PC-3 (cell line): ENCODE data around the gene RIT2. TPM values are rescaled to one million over a fixed set of nuclear protein-coding genes. Genes with fewer than 3 reads are reported as not detected.

Experiments
- ATAC-seq: fragments of 200-7000 bp; cut with Tn5 transposase; 2 replicates; pipeline ENCODE4 v1.9.1; 2020; ENCODE audit warnings: mild to moderate bottlenecking, moderate library complexity
- BruUV-seq: library from RNA; stranded (reverse); fragments of 400-500 nt; replicated peaks from 2 replicates; lab custom pipeline; 2021; lab: Mats Ljungman, UMichigan
- CTCF ChIA-PET: fragments of 300-600 bp; sonication (Branson Sonifier 250); formaldehyde crosslinking; loops from one replicate; lab custom pipeline; 2022; ENCODE audit warnings: antibody characterized with exemption; lab: Charles Lee
- POLR2A ChIA-PET: fragments of 300-600 bp; sonication (Branson Sonifier 250); formaldehyde crosslinking; loops from one replicate; lab custom pipeline; 2022; ENCODE audit warnings: antibody characterized with exemption; ENCODE audit not compliant: unreplicated experiment; lab: Charles Lee
- DNase-seq: peaks from one replicate; pipeline ENCODE4 v3.0.0-alpha.2; 2015
- H2AFZ ChIP-seq: fragments of 300-600 bp; sonication (generic); 2 replicates; pipeline ENCODE4 v1.6.0; 2016; ENCODE audit warnings: antibody characterized with exemption, low read length
- H3F3A ChIP-seq: fragments of 300-600 bp; sonication (generic); one replicate; pipeline ENCODE4 v1.6.0; 2017; ENCODE audit warnings: antibody characterized with exemption, low read length, control low read depth, mild to moderate bottlenecking; ENCODE audit not compliant: unreplicated experiment
- H3K27ac ChIP-seq: fragments of 300-600 bp; sonication (generic); 2 replicates; pipeline ENCODE4 v1.5.1; 2016; ENCODE audit warnings: mild to moderate bottlenecking, low read length
- H3K27me3 ChIP-seq: fragments of 300-600 bp; sonication (generic); 2 replicates; pipeline ENCODE4 v1.6.1; 2016; ENCODE audit warnings: low read length, mixed read lengths
- H3K36me3 ChIP-seq: fragments of 300-600 bp; sonication (generic); 2 replicates; pipeline ENCODE4 v1.6.1; 2016; ENCODE audit warnings: low read depth, mixed run types, low read length, mixed read lengths
- H3K4me1 ChIP-seq: fragments of 300-600 bp; sonication (generic); 2 replicates; pipeline ENCODE4 v1.5.1; 2016; ENCODE audit warnings: low read length; ENCODE audit not compliant: insufficient read depth
- H3K4me2 ChIP-seq: fragments of 300-600 bp; sonication (generic); 2 replicates; pipeline ENCODE4 v1.6.0; 2016; ENCODE audit warnings: low read length
- H3K4me3 ChIP-seq: fragments of 300-600 bp; sonication (generic); 2 replicates; pipeline ENCODE4 v1.5.1; 2016; ENCODE audit warnings: mild to moderate bottlenecking, low read length, mixed read lengths
- H3K79me2 ChIP-seq: fragments of 300-600 bp; sonication (generic); 2 replicates; pipeline ENCODE4 v1.6.1; 2017; ENCODE audit warnings: low read length, mixed read lengths
- H3K9ac ChIP-seq: fragments of 300-600 bp; sonication (generic); 2 replicates; pipeline ENCODE4 v1.6.0; 2016; ENCODE audit warnings: mild to moderate bottlenecking, low read length
- H3K9me2 ChIP-seq: fragments of 300-600 bp; sonication (generic); replicated peaks from 2 replicates; pipeline ENCODE4 v1.6.1; 2016; ENCODE audit warnings: mixed run types, low read length, mixed read lengths
- H3K9me3 ChIP-seq: fragments of 300-600 bp; sonication (generic); 2 replicates; pipeline ENCODE4 v1.6.1; 2016; ENCODE audit warnings: low read length, mixed read lengths
- H4K20me1 ChIP-seq: fragments of 300-600 bp; sonication (generic); 2 replicates; pipeline ENCODE4 v1.6.1; 2016; ENCODE audit warnings: low read length, mixed read lengths
- CTCF ChIP-seq: fragments of 300-600 bp; sonication (generic); conservative IDR thresholded peaks from 2 replicates; pipeline ENCODE4 v1.5.1; 2017; ENCODE audit warnings: antibody characterized with exemption, low read depth, mild to moderate bottlenecking, low read length
- EZH2 ChIP-seq: fragments of 300-600 bp; sonication (generic); IDR thresholded peaks from one replicate; pipeline ENCODE4 v1.6.1; 2017; ENCODE audit warnings: antibody characterized with exemption, mild to moderate bottlenecking, low read length; ENCODE audit not compliant: unreplicated experiment
- EZH2phosphoT487 ChIP-seq: fragments of 300-600 bp; sonication (generic); IDR thresholded peaks from 2 replicates; pipeline ENCODE4 v1.6.1; 2018; ENCODE audit warnings: mild to moderate bottlenecking, antibody characterized with exemption, low read length, borderline replicate concordance
- intact Hi-C: fragments of 100-400 bp; cut with micrococcal nuclease; formaldehyde crosslinking; loops from 2 replicates; pipeline ENCODE4 v1.9.0; 2023
- total RNA-seq: library from RNA; depleted of rRNA; stranded (reverse); fragments of >200 nt; gene quantifications from 2 replicates; pipeline ENCODE4 v1.2.3, GENCODE V29; 2014

Gene RIT2
- total RNA-seq, 1 experiment from 2014 or later: not detected

DNA sequence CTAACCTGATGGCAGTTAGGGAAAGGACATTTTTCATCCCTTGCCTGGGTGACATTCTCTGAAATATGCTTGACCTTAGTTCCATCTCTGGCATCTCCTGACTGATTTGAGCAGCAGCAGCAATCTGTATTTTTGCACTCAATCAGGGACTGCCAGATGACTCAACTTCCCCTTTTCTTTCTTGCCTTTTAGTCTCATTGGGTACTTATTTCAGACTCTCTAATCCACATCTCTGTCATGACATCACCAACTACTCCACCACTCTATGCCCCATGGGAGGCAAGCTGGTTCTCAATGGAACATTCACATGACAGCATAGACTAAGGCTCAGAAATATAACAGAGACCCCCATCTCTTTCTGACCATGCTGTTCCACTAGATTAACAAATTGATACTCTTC is 254.2 kb downstream of the RIT2 start:
- Histone ChIP-seq H3K4me3 (no peak overlapping the region), H3K9ac (no peak overlapping the region), H3K79me2 (no peaks in the 10 kb centered on the region), H2AFZ (no peak overlapping the region), H3K9me3 (no peaks in the 10 kb centered on the region), H3K27me3 (no peaks in the 10 kb centered on the region), H3F3A (no peaks in the 10 kb centered on the region), H3K9me2 (no peaks in the 10 kb centered on the region), H3K4me1 (no peaks in the 10 kb centered on the region), H3K36me3 (no peaks in the 10 kb centered on the region), H3K27ac (no peak overlapping the region), H4K20me1 (no peaks in the 10 kb centered on the region), H3K4me2 (no peak overlapping the region)
- CTCF ChIA-PET: no interaction called here
- DNase-seq: no peak
- POLR2A ChIA-PET: no interaction called here
- intact Hi-C loops: no loop called here
- BruUV-seq: no TSS peak
- TF ChIP-seq EZH2 (no peak), EZH2phosphoT487 (no peak), CTCF (no peak)
- no peak for ATAC-seq

- Histone ChIP-seq H3K27me3 (no peaks in the 10 kb centered on the region), H3K9me3 (no peaks in the 10 kb centered on the region), H3K9me2 (no peaks in the 10 kb centered on the region), H4K20me1 (no peaks in the 10 kb centered on the region), H3F3A (no peaks in the 10 kb centered on the region), H3K4me2 (no peak overlapping the region), H3K4me1 (no peaks in the 10 kb centered on the region), H3K79me2 (no peaks in the 10 kb centered on the region), H3K36me3 (no peaks in the 10 kb centered on the region), H3K27ac (no peak overlapping the region), H2AFZ (no peak overlapping the region), H3K4me3 (no peak overlapping the region), H3K9ac (no peak overlapping the region)
- TF ChIP-seq EZH2phosphoT487 (no peak), CTCF (no peak), EZH2 (no peak)
- intact Hi-C loops: no loop called here
- POLR2A ChIA-PET: no interaction called here
- ATAC-seq: no peak
- CTCF ChIA-PET: no interaction called here
- BruUV-seq: no TSS peak
- DNase-seq: no peak
Measured at GRCh38 chr18:42860548-42860947, 254.9 kb downstream of the RIT2 start.

DNA sequence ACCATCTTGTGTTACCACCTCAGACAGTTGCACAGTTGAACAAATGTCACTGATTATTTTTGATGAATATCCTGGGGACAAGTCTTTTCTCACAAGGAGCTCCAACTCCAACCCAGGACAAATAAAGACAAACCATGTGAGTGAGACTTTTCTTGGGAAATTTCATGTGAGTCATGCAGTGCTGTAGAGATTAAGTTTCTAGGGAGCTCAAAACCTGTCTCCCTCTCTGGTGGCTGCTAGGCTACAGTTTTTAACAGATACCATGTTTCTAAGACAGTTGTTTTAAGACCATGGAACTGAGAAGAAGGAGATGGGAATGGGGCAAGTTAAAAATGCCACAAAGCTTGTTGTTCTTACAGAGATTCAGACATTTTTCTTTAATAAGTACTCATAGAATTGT is 255.5 kb downstream of the RIT2 start:
- TF ChIP-seq EZH2phosphoT487 (no peak), CTCF (no peak), EZH2 (no peak)
- ChIA-PET CTCF (no interaction called here), POLR2A (interaction anchor here (0.7 kb wide), 1 partner anchor 41 kb away, joined by 4 read pairs; no protein-coding TSS in a partner anchor)
- no TSS peak for BruUV-seq
- H3K9me2 ChIP-seq: no peaks in the 10 kb centered on the region
- intact Hi-C loops: no loop called here
- H4K20me1 ChIP-seq: no peaks in the 10 kb centered on the region
- H3K9ac ChIP-seq: no peak overlapping the region
- H3K79me2 ChIP-seq: no peaks in the 10 kb centered on the region
- H3K27ac ChIP-seq: no peak overlapping the region
- no peak for ATAC-seq
- H2AFZ ChIP-seq: no peak overlapping the region
- H3K4me2 ChIP-seq: no peak overlapping the region
- no peaks in the 10 kb centered on the region for H3F3A ChIP-seq
- H3K36me3 ChIP-seq: no peaks in the 10 kb centered on the region
- no peak overlapping the region for H3K4me3 ChIP-seq
- H3K4me1 ChIP-seq: no peaks in the 10 kb centered on the region
- no peak for DNase-seq
- no peaks in the 10 kb centered on the region for H3K9me3 ChIP-seq
- no peaks in the 10 kb centered on the region for H3K27me3 ChIP-seq
